GM12878 (cell line): Measurements from ENCODE around the gene C3orf49. TPM values are rescaled to one million over a fixed set of nuclear protein-coding genes. Genes with fewer than 3 reads are reported as not detected.

Experiments
- ATAC-seq: fragments of 200-7000 bp; cut with Tn5 transposase; 3 replicates; pipeline ENCODE4 v1.9.1; 2020; ENCODE audit warnings: mild to moderate bottlenecking, moderate library complexity
- BruUV-seq: library from RNA; stranded (reverse); fragments of 400-500 nt; replicated peaks from 2 replicates; lab custom pipeline; 2021; lab: Mats Ljungman, UMichigan
- CTCF ChIA-PET: fragments of 300-600 bp; sonication (Branson Sonifier 250); formaldehyde crosslinking; extraction: SDS; loops from one replicate; lab custom pipeline; 2021; ENCODE audit warnings: inconsistent platforms; lab: Yijun Ruan, JAX
- POLR2A ChIA-PET: fragments of 350-600 bp; formaldehyde crosslinking; extraction: SDS; loops from one replicate; lab custom pipeline; 2021; ENCODE audit warnings: inconsistent platforms; lab: Charles Lee
- RAD21 ChIA-PET: fragments of 300-600 bp; sonication (Branson Sonifier 250); formaldehyde crosslinking; loops from one replicate; lab custom pipeline; 2023; ENCODE audit warnings: antibody characterized with exemption; ENCODE audit not compliant: unreplicated experiment; lab: Charles Lee
- SMC1A ChIA-PET: fragments of 300-600 bp; sonication (Branson Sonifier 250); formaldehyde crosslinking; loops from one replicate; lab custom pipeline; 2023; ENCODE audit not compliant: unreplicated experiment, uncharacterized antibody; lab: Charles Lee
- DNase-seq: peaks from one replicate; pipeline ENCODE4 v3.0.0-alpha.2; 2011; ENCODE audit warnings: low read depth, low spot score
- FAIRE-seq: peaks from 3 replicates; lab custom pipeline; 2011; peaks lifted over from hg19 to GRCh38; lab: Jason Lieb, UNC
- H2AFZ ChIP-seq: 2 replicates; pipeline ENCODE4 v1.6.0; 2011; ENCODE audit warnings: low read depth, low read length, control low read depth; ENCODE audit not compliant: control insufficient read depth
- H3K27ac ChIP-seq: 2 replicates; pipeline ENCODE4 v1.5.1; 2011; ENCODE audit warnings: control low read depth; ENCODE audit not compliant: control insufficient read depth, insufficient read depth
- H3K27me3 ChIP-seq, 2 experiments: replicated peaks in 1 of 2; 2 replicates each; pipeline versions ENCODE4 v1.6.0 to v1.6.1; 2011; ENCODE audit warnings: low read length in 1 of 2; ENCODE audit not compliant: control insufficient read depth in 2 of 2, insufficient read depth in 2 of 2
- H3K36me3 ChIP-seq, 2 experiments: 2 replicates each; pipeline ENCODE4 v1.5.1; 2011; ENCODE audit warnings: low read length in 1 of 2; ENCODE audit not compliant: control insufficient read depth in 2 of 2, insufficient read depth in 2 of 2
- H3K4me1 ChIP-seq: 2 replicates; pipeline ENCODE4 v1.6.1; 2011; ENCODE audit warnings: mild to moderate bottlenecking, low read length, moderate library complexity, mixed read lengths; ENCODE audit not compliant: control insufficient read depth, insufficient read depth
- H3K4me2 ChIP-seq: 2 replicates; pipeline ENCODE4 v1.6.0; 2011; ENCODE audit warnings: control low read depth; ENCODE audit not compliant: control insufficient read depth, insufficient read depth
- H3K4me3 ChIP-seq: fragments of 200-600 bp; sonication (generic); 2 replicates; pipeline ENCODE4 v1.5.1; 2016
- H3K79me2 ChIP-seq: 2 replicates; pipeline ENCODE4 v1.6.0; 2011; ENCODE audit warnings: low read length; ENCODE audit not compliant: control insufficient read depth, insufficient read depth
- H3K9ac ChIP-seq: 2 replicates; pipeline ENCODE4 v1.8.0; 2011; ENCODE audit warnings: low read length, control low read depth, mixed read lengths; ENCODE audit not compliant: control insufficient read depth, insufficient read depth
- H3K9me3 ChIP-seq: replicated peaks from 3 replicates; pipeline ENCODE4 v1.5.1; 2011; ENCODE audit warnings: mild to moderate bottlenecking, low read length; ENCODE audit not compliant: control insufficient read depth, insufficient read depth
- H4K20me1 ChIP-seq: 2 replicates; pipeline ENCODE4 v1.6.0; 2011; ENCODE audit not compliant: control insufficient read depth, insufficient read depth
- ATF2 ChIP-seq: IDR thresholded peaks from 2 replicates; pipeline ENCODE4 v1.6.1; 2012; ENCODE audit warnings: low read length, inconsistent platforms
- ATF7 ChIP-seq: fragments of 450-650 bp; IDR thresholded peaks from 2 replicates; pipeline ENCODE4 v1.6.1; 2016; ENCODE audit warnings: low read depth, mild to moderate bottlenecking
- CEBPB ChIP-seq, 2 experiments: fragments of 150-350 bp in 1 of 2; IDR thresholded peaks; 2 replicates each; pipeline ENCODE4 v1.6.1; 2012 to 2014; ENCODE audit warnings: low read depth in 2 of 2, low read length in 2 of 2, borderline replicate concordance in 1 of 2, inconsistent platforms in 1 of 2
- CHD4 ChIP-seq: fragments of 200-600 bp; sonication (generic); IDR thresholded peaks from 2 replicates; pipeline ENCODE4 v1.6.1; 2016; ENCODE audit warnings: mild to moderate bottlenecking
- HDAC6 ChIP-seq: fragments of 200-600 bp; sonication (generic); IDR thresholded peaks from one replicate; pipeline ENCODE4 v1.8.0; 2017; ENCODE audit warnings: antibody characterized with exemption; ENCODE audit not compliant: unreplicated experiment
- IKZF2 ChIP-seq, 2 experiments: fragments of 450-650 bp; IDR thresholded peaks; 2 replicates each; pipeline ENCODE4 v1.6.1; 2017; ENCODE audit warnings: mild to moderate bottlenecking in 2 of 2, moderate library complexity in 2 of 2
- NKRF ChIP-seq: fragments of 450-650 bp; conservative IDR thresholded peaks from 2 replicates; pipeline ENCODE4 v1.6.1; 2017; ENCODE audit warnings: mild to moderate bottlenecking, moderate library complexity
- PAX8 ChIP-seq: fragments of 450-650 bp; IDR thresholded peaks from 2 replicates; pipeline ENCODE4 v1.6.1; 2017; ENCODE audit warnings: mild to moderate bottlenecking, moderate library complexity
- POLR2AphosphoS5 ChIP-seq: IDR thresholded peaks from 2 replicates; pipeline ENCODE4 v1.6.1; 2011; ENCODE audit warnings: mild to moderate bottlenecking, low read length, inconsistent platforms
- RB1 ChIP-seq: fragments of 450-650 bp; formaldehyde crosslinking; IDR thresholded peaks from 2 replicates; pipeline ENCODE4 v1.6.1; 2017; ENCODE audit warnings: mild to moderate bottlenecking, borderline replicate concordance
- RUNX3 ChIP-seq: IDR thresholded peaks from 2 replicates; pipeline ENCODE4 v1.6.1; 2012; ENCODE audit warnings: low read length, inconsistent platforms
- STAT3 ChIP-seq: IDR thresholded peaks from 2 replicates; pipeline ENCODE4 v1.6.1; 2011; ENCODE audit warnings: low read depth, low read length, improper control_type of control experiment
- SUPT20H ChIP-seq: IDR thresholded peaks from 2 replicates; pipeline ENCODE4 v1.6.1; 2011; ENCODE audit warnings: low read depth, mild to moderate bottlenecking, low read length, moderate library complexity, borderline replicate concordance; ENCODE audit not compliant: control insufficient read depth
- TCF12 ChIP-seq: IDR thresholded peaks from 2 replicates; pipeline ENCODE4 v1.6.1; 2011; ENCODE audit warnings: low read depth, mild to moderate bottlenecking, low read length
- TCF7 ChIP-seq: IDR thresholded peaks from 2 replicates; pipeline ENCODE4 v1.6.1; 2014; ENCODE audit warnings: antibody characterized with exemption, borderline replicate concordance
- WGBS: methylation state at CpG from one replicate; pipeline ENCODE4 v1.1.6; 2016; ENCODE audit warnings: low lambda C conversion rate; ENCODE audit not compliant: insufficient replicate concordance, insufficient coverage; ENCODE audit errors: missing lambda C conversion rate; 5-methylcytosine and 5-hydroxymethylcytosine counted together
- in situ Hi-C: fragments of 300-500 bp; cut with MboI; formaldehyde crosslinking; loops from 9 replicates; pipeline ENCODE4 v1.14.3; 2018; ENCODE audit warnings: mixed read lengths
- intact Hi-C: fragments of 100-400 bp; cut with micrococcal nuclease; formaldehyde crosslinking; loops from one replicate; pipeline ENCODE4 v1.14.2; 2022; ENCODE audit not compliant: unreplicated experiment
- polyA plus RNA-seq, 11 experiments: library from polyadenylated mRNA; depleted of rRNA in 4 of 11; unstranded in 6 of 11; stranded (reverse) in 5 of 11; fragments of >200 nt; fragmentation: Nextera tagmentation in 4 of 11; fragmentation: Illumina TruSeq in 1 of 11; extraction: Ambion mirVana in 4 of 11; extraction: Trizol in 1 of 11; gene quantifications; 1 replicate in 1 of 11; 2 replicates in 10 of 11; pipeline versions ENCODE4 v1.2.1 to v1.2.3, GENCODE V29; 2011 to 2016; ENCODE audit warnings: inconsistent platforms in 2 of 11, missing spikeins in 2 of 11, low read depth in 1 of 11
- total RNA-seq, 4 experiments: library from RNA; depleted of rRNA in 3 of 4; stranded (reverse); fragments of >200 nt in 3 of 4; fragmentation: Illumina TruSeq in 1 of 4; extraction: Trizol in 1 of 4; gene quantifications; 2 replicates each; pipeline versions ENCODE4 v1.2.1 to v1.2.3, GENCODE V29; 2013 to 2021
- TF ChIP-seq, protein P1 (sequence below): fragments of 450-650 bp; IDR thresholded peaks from 2 replicates; pipeline ENCODE4 v1.6.1; 2017; ENCODE audit warnings: mild to moderate bottlenecking

Gene C3orf49
- total and polyA plus RNA-seq, 10 of the 15 experiments (the other 5 are each of a cell fraction or from before 2014, with no cell fraction given) = 0.21 TPM; not detected in 9

DNA sequence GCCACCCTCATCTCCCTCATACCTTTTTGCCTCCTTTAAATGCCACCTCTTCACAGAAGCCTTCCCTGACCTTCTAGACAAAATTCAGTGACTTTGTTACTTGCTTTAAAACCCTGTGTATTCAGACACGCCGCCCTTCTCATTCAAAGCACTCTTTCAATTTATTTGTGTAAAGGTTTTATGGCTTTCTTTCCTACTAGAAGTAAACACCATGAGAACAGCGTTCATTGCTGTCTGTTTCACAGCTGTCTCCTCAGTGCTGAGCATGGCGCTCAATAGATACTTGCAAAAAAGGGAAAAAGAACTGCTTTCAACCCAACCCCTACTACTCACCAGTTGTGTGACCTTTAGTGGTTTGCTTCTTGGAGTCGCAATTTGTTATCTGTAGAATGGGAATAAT, 61.6 kb downstream of the C3orf49 start (continued):
- TF ChIP-seq NKRF (no peak), POLR2AphosphoS5 (no peak), IKZF2 (IDR thresholded peaks at IDR 0.05) (no peak)
- TF ChIP-seq, all 136 proteins: peak for 0

DNA sequence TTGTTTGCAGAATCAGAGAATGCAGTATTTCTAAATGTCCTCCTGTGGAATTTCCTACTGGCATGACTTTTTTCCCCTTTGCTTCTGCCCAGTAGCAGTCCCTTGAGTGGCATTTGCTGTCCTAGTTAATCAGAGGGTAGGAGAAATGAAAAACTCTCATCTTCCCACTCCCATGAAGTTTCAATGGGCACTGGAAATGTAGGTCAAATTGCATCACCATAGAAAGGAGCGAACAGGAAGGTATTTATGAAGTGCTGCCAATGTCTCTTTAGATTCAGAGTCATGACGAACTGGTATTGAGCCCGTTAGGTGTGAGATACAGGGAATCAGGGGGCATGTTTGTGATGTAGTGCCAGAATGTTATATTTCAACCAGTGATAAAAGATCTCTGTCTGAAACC, 67.8 kb downstream of the C3orf49 start:
- ChIA-PET CTCF (interaction anchor here (1.0 kb wide), 1 partner anchor 9 kb away, joined by 3 read pairs; no protein-coding TSS in a partner anchor), RAD21 (no interaction called here), POLR2A (interaction anchor here (1.3 kb wide), 1 partner anchor 13 kb away, joined by 3 read pairs; no protein-coding TSS in a partner anchor), SMC1A (no interaction called here)
- H3K9me3 ChIP-seq = no peaks in the 10 kb centered on the region
- intact Hi-C loops = no loop called here
- in situ Hi-C loops = no loop called here
- H2AFZ ChIP-seq = no peak overlapping the region
- no peak overlapping the region for H3K27ac ChIP-seq
- H3K4me2 ChIP-seq = no peak overlapping the region
- no peak for DNase-seq
- peaks cover 21% of the 10 kb centered on the region for H3K79me2 ChIP-seq
- H3K4me1 ChIP-seq = no peaks in the 10 kb centered on the region
- peaks cover 0 to 3% of the 10 kb centered on the region in 2 experiments; a peak in 1 of 4 replicates for H3K36me3 ChIP-seq
- no peaks in the 10 kb centered on the region for H3K27me3 ChIP-seq
- BruUV-seq = no TSS peak
- H3K9ac ChIP-seq = no peak overlapping the region
- FAIRE-seq = no peak
- no peaks in the 10 kb centered on the region for H4K20me1 ChIP-seq
- no peak for TF ChIP-seq CHD4
- no peak for TF ChIP-seq RUNX3
- TF ChIP-seq RB1 = no peak
- TF ChIP-seq PAX8 = no peak
- TF ChIP-seq ATF2 = no peak
- no peak for TF ChIP-seq HDAC6
- TF ChIP-seq, protein P1, sequence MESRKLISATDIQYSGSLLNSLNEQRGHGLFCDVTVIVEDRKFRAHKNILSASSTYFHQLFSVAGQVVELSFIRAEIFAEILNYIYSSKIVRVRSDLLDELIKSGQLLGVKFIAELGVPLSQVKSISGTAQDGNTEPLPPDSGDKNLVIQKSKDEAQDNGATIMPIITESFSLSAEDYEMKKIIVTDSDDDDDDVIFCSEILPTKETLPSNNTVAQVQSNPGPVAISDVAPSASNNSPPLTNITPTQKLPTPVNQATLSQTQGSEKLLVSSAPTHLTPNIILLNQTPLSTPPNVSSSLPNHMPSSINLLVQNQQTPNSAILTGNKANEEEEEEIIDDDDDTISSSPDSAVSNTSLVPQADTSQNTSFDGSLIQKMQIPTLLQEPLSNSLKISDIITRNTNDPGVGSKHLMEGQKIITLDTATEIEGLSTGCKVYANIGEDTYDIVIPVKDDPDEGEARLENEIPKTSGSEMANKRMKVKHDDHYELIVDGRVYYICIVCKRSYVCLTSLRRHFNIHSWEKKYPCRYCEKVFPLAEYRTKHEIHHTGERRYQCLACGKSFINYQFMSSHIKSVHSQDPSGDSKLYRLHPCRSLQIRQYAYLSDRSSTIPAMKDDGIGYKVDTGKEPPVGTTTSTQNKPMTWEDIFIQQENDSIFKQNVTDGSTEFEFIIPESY = no peak
- no peak for TF ChIP-seq SUPT20H
- no peak for TF ChIP-seq TCF12
- no peak for TF ChIP-seq TCF7
- no peak for TF ChIP-seq STAT3
- no peak for TF ChIP-seq ATF7
- no peak for TF ChIP-seq CEBPB (IDR thresholded peaks at IDR 0.05; ENCODE audit: borderline replicate concordance in 1 of 2, low read depth in 2 of 2, low read length in 2 of 2)
- 96% methylated on average over 3 of the region's 3 CpGs for WGBS
- no peak overlapping the region for H3K4me3 ChIP-seq
- ATAC-seq = no peak
